HG03097 (cell line): ENCODE results near the gene PPP1R2.
"Not testable (repeated sequence)": the region's sequence is repeated elsewhere in the genome, so short reads cannot be mapped to it uniquely, and the experiment has no call there.

Experiments used
- ATAC-seq: cut with Tn5 transposase; IDR thresholded peaks from one replicate; pipeline ENCODE4 v1.9.1; 2021; ENCODE audit not compliant: unreplicated experiment, low FRiP score

The PPP1R2 gene

DNA sequence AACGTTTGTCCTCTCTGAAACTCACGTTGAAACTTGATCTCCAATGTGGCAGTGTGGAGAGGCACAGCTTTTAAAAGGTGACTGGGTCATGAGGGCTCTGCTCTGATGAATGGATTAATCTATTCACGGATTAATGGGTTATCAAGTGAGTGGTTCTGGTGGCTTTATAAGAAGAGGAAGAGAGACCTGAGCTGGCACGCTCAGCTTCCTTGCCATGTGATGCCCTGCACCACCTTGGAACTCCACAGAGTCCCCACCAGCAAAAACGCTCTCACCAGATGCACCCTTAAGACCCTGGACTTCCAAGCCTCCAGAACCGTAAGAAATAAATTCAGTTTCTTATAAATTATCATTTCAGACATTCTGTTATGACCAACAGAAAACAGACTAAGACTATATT is 2.6 kb downstream of the PPP1R2 start:
- ATAC-seq = no peak

DNA sequence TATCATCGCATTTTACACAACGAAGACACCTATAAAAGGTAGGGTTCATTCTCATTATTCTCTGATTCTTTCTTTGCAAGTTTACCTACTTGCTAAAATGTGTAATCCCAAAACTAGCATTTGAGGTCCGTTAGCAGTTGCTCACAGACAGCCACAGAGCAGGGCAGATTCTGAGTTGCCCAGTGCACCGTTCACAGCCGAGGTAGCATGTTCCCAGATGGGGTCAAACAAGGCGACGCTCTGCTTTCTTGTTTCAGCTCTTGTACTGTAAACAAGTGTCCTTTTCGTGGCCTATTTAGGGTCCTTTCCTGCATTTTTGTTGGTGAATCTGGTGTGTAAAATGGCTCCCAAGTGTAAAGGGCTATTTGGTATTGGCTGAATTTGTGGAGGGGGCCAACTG is 3.1 kb downstream of the PPP1R2 start:
- no peak for ATAC-seq

DNA sequence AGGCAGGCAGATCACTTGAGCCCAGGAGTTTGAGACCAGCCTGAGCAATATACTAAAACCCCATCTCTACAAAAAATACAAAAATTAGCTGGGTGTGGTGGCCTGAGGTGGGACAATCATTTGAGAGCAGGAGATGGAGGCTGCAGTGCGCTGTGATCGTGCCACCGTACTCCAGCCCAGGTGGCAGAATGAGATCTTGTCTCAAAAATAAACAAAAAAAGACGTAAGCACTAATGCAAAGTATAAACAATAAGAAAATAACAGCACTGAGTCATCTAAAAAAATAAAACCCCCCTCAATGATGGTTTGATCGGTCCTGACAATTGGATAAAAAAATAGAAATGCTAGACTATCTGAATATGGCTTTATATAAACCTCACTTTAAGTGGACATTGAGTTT is 3.6 kb downstream of the PPP1R2 start:
- ATAC-seq = no peak

DNA sequence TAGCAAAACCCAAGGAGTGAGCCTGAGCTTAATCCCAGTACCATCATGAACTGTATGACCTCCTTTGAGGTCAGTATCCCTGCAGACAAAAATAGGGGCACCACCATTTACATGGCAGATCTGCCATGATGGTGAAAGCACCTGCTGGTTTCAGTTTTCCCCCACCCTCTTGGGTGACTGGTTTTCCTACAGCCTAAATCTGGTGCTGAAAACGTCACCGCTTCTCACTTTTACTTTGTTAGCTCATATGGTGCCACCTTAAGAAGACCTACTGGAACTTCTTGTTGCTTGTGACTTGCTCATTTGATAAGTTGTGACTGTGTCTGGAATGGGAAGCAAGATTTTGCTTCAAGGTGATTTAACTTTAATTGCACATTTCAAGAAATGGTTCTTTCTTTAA is 5.1 kb downstream of the PPP1R2 start:
- no peak for ATAC-seq

DNA sequence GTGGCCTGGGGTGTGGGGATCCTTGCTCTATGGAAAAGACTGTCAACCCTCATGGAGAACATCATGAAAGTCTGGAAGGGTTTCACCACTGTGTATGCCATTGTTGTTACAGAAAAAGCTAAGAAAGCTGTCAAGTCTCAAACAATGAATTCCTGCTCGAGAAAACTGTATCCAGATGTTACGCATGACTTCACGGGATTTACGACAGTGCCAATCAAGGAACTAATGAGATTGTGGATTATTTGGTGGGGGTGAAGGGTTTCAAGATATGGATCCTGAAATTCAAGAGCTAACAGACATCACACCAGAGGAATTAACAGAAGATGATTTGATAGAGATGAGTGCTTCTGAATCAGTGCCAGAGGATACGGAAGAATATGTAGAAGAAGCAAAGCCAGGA is 7.8 kb downstream of the PPP1R2 start:
- no peak for ATAC-seq

DNA sequence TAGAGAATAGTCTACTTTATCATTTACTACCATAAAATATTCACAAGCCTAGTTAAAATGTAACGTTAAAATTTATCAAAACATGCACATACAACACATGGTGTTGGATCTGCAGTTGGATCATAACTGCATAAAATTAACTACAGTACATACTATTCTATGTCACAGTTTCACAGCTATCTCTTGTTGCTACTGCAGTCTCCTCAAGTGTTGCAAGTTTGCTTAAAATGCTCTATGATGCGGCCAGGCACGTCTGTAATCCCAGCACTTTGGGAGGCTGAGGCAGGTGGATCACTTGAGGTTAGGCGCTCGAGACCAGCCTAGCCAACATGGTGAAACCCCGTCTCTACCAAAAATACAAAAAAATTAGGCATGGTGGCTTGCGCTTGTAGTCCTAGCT is 10.3 kb downstream of the PPP1R2 start:
- ATAC-seq = no peak

DNA sequence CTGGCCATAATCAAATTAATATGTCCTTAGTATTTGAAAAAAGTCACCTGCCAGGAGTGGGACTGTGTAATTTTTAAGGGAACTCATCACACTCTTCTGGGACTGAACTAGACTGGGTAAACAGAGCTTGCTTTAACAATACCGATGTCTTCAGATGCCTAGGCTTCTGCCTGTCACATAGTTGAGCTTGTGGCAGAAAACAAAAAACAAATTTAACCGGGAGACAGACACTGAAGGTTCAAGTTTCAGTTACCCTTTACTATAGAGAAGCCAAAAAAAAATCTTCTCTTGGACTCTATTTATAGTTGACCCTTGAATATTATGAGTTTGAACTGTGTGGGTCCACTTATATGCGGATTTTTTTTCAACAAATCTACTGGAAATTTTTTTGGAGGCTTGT is 10.8 kb downstream of the PPP1R2 start:
- ATAC-seq = no peak

DNA sequence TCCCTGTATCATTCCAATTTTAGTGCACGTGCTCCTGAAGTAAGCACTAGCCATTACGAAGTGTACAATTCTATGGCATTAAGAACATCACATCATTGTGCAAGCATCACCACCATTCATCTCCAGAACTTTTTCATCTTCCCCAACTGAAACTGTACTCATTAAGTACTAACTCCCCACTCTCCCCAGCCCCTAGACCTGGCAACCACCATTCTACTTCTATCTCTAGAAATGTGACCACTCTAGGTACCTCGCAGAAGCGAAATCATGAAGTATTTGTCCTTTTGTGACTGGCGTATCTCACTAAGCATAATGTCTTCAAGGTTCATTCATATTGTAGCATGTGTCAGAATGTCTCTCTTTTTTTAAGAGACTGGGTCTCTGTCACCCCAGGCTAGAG is 11.4 kb downstream of the PPP1R2 start:
- no peak for ATAC-seq

DNA sequence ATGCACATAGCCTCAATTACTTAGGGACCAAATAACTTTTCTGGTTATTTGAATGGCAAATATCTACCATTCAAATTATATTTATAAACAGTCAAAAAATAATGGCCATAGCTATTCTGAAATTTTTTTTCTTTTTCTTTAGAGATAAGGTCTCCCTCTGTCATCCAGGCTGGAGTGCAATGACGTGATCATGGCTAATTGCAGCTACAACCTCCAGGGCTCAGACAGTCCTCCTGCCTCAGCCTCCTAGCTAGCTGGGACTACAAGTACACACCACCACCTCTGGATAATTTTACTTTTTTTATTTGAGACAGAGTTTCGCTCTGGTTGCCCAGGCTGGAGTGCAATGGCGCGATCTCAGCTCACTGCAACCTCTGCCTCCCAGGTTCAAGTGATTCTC is 16.6 kb downstream of the PPP1R2 start:
- no peak for ATAC-seq

DNA sequence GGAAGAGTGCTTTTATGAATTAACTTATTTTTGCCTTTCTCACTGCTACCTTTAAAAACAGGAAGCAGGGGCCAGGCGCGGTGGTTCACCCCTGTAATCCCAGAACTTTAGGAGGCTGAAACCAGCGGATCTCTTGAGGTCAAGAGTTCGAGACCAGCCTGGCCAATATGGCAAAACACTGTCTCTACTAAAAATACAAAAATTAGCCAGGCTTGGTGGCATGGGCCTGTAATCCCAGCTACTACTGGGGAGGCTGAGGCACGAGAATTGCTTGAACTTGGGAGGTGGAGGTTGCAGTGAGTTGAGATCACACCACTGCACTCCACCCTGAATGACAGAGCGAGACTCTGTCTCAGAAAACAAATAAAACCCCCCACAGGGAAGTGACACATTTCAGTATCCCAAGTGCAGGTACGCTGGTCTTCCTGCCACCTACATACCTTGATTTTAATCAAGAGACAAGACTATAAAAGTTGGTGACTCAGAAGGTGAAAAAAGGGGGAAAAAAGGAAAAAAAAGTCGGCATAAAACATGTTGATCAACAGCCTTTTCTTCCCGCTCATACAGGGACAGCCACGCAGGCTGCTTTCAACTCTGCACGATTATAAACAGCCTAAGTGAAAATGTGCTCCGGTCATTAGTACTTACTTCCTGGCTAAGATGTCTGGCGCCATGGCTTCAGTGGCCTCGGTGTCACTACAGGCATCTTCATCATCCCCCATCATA is 18.8 kb downstream of the PPP1R2 start:
- ATAC-seq = no peak

DNA sequence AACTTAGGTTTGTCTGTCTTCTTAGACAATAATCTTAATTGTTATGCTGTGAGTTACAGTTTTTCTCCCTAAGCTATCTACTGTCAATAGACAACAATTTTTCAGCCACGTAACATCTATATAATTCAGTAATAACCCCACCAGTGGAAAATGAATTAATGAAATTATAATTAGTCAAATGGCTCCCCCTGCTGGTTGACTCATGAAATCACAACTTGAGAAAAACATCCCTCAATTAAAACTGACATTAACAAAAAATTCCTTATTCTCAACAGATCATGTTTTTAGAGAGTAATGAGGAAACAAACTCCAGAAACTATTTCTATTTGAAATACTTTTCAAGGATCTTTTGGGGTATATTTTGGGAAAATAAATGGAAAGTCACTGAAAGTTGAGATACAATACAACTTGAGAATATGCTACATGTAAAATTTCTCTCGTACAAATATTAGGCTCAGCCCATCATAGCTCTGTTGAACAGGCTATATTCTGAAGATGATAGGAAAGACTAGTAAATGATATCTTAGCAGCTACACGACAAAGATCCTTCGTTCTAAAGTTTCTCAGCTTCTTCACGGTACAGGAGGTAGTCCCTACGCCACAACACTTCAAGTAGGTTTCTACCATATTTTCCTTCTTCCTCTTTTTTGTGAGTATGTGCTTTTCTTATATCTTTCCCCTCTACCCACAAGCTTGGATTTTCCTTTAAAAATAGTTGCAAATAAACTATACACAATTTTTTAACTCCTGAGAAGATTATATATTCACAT is 20.7 kb downstream of the PPP1R2 start:
- no peak for ATAC-seq

DNA sequence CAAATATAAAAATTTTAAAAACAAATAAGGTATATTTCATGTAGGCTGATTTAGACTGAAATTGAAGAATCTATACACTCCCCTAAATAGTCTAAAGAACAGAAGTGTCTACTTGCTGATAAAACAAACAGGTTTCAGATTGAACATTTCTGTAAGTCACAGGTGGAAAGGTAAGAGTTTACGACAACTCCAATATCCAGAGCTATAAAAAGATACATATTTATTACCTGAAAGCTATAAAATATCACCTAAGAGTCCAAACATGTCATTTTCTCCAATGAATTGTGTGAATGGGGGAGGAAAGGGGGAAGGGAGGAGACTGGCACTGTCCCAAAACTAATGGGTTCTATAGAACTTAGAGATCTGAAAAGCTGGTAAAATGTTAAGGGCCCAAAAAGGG is 26.1 kb downstream of the PPP1R2 start:
- no peak for ATAC-seq

DNA sequence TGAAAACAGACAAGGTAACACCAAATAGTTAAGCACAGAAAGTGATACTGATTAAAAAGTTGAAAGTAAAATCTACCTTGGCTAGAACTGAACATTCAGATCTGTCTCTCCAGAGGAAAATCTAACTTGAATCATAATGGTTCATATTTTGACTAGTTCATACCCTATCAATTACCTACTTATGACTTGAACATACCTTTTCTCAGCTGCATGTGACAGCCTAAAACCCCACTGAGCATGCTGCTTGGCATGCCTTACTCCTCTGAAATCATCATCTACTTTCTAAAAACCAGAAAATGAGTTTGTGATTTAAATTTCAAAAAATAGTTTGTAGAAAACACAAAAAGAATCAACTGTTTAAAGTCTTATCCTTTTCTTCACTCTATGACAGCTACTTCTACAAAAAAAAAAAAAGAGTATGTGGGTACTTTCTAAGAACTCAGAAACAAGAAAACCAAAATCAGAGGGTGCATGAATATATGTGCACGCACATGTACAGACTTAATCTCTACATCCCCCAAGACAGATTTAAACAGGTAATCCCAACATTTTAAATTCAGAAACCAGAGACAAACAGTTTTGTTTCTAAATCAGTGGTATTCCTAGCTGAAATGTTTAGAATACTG is 28.4 kb downstream of the PPP1R2 start:
- ATAC-seq = not testable (repeated sequence)

DNA sequence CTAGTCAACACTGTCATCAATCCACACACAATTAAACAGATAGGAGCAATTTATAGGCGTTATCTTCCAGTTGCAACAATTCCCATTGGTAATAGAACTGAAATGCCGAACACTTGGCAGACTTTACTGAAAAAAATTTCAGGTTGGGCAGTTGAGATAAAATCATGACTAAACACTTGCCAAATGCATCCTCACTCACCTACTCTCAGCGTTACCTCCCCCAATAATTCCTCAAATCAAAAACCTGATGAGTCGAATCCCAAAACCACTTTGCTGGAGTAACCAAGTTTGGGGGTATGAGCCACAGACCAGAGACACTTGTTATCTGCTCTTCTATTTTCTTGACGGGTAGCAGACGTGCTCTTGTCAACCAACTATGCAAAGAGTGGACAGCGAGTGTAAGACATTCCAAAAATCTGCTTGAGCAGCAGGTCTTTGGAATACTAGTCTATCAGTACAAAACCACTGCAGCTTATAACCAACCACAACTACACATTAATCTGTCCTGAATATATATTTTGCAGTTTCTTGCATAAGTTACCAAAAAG is 30.3 kb downstream of the PPP1R2 start:
- ATAC-seq = no peak

DNA sequence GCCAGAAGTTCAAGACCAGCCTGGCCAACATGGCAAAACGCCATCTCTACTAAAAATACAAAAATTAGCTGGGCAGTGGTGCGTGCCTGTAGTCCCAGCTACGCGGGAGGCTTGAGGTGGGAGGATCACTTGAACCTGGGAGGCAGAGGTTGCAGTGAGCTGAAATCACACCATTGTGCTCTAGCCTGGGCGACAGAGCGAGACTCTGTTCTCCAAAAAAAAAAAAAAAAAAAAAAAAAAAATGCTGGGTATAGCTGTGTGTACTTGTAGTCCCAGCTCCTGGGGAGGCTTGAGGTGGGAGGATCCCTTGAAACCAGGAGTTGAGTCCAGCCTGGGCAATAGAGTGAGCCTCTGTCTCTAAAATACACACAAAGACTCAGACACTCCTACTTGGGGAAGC is 32.0 kb downstream of the PPP1R2 start:
- ATAC-seq = no peak

DNA sequence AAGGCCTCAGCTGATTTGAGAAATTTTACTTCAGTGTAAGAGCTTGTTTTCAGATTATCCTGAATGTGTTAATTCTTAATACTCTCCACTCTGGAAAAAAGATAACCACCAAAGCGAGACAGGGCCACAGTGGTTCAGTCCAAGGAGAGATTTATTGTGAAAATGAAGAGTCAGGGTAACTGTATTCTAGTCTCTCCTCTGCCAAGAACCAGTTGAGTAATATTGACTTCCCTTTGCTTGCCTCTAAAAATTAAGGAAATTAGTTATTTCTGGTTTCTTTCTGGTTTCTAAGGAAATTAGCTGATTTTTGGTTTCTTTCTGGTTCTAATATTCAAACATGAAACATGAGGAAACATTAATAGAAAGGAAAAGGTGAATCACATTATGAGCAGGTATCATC is 34.9 kb downstream of the PPP1R2 start:
- ATAC-seq = no peak

DNA sequence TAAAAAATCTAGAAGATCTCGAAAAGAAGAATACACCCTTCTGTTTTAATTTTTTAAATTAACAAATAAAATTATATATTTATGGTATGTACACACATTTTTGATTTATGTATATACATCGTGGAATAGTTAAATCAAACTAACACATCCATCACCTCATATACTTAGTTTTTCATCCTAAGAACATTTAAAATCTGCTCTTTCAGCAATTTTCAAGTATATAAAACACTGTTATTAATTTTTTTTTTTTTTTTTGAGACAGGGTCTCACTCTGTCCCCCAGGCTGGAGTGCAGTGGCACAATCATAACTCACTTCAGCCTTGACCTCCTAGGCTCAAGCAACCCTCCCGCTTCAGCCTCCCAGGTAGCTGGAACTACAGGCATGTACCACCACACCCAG is 67.5 kb downstream of the PPP1R2 start:
- no peak for ATAC-seq

DNA sequence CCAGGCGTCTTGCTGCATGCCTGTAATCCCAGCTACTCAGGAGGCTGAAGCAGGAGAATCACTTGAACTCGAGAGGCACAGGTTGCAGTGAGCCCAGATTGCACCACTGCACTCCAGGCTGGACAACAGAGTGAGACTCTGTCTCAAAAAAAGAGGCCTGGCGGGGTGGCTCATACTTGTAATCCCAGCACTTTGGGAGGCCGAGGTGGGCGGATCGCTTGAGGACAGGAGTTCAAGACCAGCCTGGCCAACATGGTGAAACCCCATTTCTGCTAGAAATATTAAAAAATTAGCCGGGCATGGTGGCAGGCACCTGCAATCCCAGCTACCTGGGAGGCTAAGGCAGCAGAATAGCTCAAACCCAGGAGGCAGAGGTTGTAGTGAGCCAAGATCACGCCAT is 68.0 kb downstream of the PPP1R2 start:
- not testable (repeated sequence) for ATAC-seq

DNA sequence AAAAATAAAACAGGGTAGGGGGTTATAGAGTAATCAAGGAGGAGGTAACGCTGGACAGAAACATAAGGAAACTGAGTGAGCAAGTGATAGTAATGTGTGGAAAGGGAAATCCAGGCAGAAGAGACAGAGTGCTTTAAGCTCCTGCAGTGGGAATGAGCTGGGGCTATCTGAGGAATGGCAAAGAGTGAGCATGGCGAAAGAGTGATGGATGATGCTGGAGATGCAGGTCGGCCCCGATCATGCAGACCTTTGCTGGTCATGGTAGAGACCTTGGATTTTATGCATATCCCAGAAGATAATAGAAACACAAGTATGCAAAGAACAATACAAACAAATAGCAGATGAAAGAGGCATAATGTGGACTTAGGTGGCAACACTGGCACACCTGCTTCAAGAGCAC is 74.3 kb downstream of the PPP1R2 start:
- ATAC-seq = no peak

DNA sequence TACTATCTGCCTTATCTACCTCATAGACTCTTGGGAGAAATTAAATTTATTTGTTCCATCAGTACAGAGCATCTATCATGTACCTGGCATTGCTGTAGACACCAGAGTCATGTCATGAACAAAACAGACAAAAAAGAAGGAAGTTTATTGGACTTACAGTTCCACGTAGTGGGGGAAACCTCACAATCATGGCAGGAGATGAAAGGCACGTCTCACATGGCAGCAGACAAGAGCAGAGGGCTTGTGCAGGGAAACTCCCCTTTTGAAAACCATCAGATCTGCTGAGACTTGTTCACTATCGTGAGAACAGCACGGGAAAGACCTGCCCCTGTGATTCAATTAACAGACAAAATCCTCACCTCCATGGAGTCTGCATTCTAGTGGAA is 74.7 kb downstream of the PPP1R2 start:
- no peak for ATAC-seq

DNA sequence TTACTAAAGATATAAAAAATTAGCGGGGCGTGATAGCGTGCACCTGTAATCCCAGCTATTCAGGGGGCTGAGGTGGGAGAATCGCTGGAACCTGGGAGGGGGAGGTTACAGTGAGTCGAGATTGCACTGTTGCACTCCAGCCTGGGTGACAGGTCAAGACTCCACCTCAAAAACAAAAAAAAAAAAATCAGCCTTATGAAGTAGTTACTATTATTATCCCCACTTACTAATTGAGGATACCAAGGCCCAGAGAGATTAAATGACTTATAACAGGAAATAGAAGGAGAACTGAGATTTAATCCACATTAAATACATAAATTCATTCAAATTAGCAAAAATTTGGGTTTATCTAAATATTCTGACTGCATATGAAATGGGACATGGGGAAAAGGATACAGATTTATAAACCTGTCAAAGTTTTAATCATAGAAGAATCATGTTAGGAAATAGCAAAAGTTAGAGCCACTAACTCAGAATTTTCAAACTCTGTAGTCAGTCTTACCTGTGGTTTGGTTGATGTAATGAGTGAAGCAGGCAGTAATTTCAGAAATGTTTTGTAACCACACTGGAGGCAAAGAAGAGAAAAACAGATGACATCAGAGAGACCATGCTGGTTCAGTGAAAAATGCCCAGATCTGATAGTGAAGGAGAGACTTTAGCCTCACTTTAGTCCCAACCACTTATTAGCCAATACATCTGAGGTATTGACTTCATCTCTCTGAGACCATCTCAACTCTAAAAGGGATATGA is 75.3 kb downstream of the PPP1R2 start:
- no peak for ATAC-seq
